ENCODE results near the gene ARHGAP6. TPM values are rescaled to one million over a fixed set of nuclear protein-coding genes. Genes with fewer than 3 reads are reported as not detected.

Gene ARHGAP6
- total and polyA plus RNA-seq, 2 of the 13 experiments (the other 11 are each of a cell fraction or from before 2014, with no cell fraction given) = 0.11 TPM; not detected in 1

DNA sequence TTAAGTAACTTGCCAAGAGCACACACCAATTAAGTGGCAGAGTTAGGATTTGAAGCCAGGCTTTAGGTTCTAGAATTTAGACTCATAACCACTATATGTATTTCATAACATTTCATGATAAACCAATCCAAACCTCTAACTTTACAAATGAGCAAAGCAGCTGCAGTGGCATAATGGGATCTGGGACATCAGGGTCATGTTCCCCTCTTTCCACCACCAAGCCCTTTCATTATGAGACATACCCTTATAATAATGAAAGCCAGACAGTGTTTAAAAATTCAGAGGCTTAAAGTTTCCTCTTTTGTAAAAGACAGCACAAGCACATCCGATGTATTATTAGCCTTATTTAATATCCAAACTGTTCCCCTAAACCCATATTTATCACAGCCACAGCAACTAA lies 400.8 kb downstream of the ARHGAP6 start (continued):
- TF ChIP-seq, protein P1, sequence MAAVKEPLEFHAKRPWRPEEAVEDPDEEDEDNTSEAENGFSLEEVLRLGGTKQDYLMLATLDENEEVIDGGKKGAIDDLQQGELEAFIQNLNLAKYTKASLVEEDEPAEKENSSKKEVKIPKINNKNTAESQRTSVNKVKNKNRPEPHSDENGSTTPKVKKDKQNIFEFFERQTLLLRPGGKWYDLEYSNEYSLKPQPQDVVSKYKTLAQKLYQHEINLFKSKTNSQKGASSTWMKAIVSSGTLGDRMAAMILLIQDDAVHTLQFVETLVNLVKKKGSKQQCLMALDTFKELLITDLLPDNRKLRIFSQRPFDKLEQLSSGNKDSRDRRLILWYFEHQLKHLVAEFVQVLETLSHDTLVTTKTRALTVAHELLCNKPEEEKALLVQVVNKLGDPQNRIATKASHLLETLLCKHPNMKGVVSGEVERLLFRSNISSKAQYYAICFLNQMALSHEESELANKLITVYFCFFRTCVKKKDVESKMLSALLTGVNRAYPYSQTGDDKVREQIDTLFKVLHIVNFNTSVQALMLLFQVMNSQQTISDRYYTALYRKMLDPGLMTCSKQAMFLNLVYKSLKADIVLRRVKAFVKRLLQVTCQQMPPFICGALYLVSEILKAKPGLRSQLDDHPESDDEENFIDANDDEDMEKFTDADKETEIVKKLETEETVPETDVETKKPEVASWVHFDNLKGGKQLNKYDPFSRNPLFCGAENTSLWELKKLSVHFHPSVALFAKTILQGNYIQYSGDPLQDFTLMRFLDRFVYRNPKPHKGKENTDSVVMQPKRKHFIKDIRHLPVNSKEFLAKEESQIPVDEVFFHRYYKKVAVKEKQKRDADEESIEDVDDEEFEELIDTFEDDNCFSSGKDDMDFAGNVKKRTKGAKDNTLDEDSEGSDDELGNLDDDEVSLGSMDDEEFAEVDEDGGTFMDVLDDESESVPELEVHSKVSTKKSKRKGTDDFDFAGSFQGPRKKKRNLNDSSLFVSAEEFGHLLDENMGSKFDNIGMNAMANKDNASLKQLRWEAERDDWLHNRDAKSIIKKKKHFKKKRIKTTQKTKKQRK (IDR thresholded peaks at IDR 0.05; ENCODE audit: low read length) = no peak
- TF ChIP-seq SATB2 (CRISPR knock-in tag; IDR thresholded peaks at IDR 0.05) = no peak
- no peak for TF ChIP-seq MZF1 (CRISPR knock-in tag; IDR thresholded peaks at IDR 0.05; ENCODE audit: borderline replicate concordance)
- no peak for TF ChIP-seq MTA3 (CRISPR knock-in tag; IDR thresholded peaks at IDR 0.05)
- TF ChIP-seq ZNF792 (CRISPR knock-in tag; IDR thresholded peaks at IDR 0.05) = no peak
- TF ChIP-seq NFKBIZ (CRISPR knock-in tag; IDR thresholded peaks at IDR 0.05) = no peak

DNA sequence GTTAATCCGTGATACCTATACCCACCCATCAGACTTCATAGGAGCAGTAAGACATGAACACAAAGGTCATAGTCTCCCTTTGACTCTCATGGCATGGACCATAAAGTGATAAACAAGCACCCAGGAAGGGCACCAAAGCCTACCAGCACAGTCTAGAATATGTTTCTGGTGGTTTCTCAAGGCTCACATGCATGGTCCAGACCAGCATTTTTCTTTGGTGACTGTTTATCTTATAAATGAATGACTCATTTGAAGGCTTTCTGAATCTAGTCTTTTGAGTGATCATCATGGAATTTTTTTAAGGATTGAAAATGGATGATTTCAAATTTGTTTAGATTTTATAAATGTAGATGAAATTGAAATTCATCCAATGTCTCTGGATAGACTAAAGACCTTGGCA lies 404.5 kb downstream of the ARHGAP6 start:
- DNase-seq (ENCODE audit: low spot score) (no peak), FAIRE-seq (no peak), ATAC-seq (no peak)
- 78% methylated on average over 1 of the region's 1 CpG for WGBS (ENCODE audit: low lambda C conversion rate)
- Histone ChIP-seq H3K9ac (ENCODE audit: insufficient read depth, low read depth, low read length) (no peak overlapping the region), H3K4me1 (ENCODE audit: insufficient read depth, low read length) (no peaks in the 10 kb centered on the region), H3K79me2 (ENCODE audit: insufficient read depth, low read length) (no peaks in the 10 kb centered on the region), H3K27ac (ENCODE audit: extremely low read length, insufficient read depth, low read length) (no peak overlapping the region), H3K27me3 (ENCODE audit: control insufficient read depth in 1 of 2, insufficient read depth in 2 of 2, low read length in 2 of 2) (no peaks in the 10 kb centered on the region), H4K20me1 (ENCODE audit: insufficient read depth, low read length) (no peaks in the 10 kb centered on the region), H3K4me3 (replicated peaks in 1 of 3; ENCODE audit: insufficient read depth in 1 of 3, low read depth in 2 of 3, low read length in 3 of 3) (no peak overlapping the region), H2AFZ (ENCODE audit: low read length) (no peak overlapping the region), H3K36me3 (replicated peaks in 1 of 2; ENCODE audit: control insufficient read depth in 1 of 2, insufficient read depth in 2 of 2, low read length in 2 of 2) (no peaks in the 10 kb centered on the region), H3K4me2 (ENCODE audit: low read depth, low read length) (no peak overlapping the region), H3K9me3 (ENCODE audit: low read length) (no peaks in the 10 kb centered on the region)
- CTCF ChIA-PET (ENCODE audit: low intra/inter-chr PET ratio, low total read pairs) = no interaction called here
- BruUV-seq (replicated peaks) = no TSS peak
- POLR2A ChIA-PET = no interaction called here
- intact Hi-C loops (cut with micrococcal nuclease; ENCODE audit: unreplicated experiment) (no loop called here), in situ Hi-C loops (cut with HindIII; ENCODE audit: extremely low pct_ligation_motif_present, low pct_unique_long_range_greater_than_20kb) (no loop called here)
- TF ChIP-seq, protein P2, sequence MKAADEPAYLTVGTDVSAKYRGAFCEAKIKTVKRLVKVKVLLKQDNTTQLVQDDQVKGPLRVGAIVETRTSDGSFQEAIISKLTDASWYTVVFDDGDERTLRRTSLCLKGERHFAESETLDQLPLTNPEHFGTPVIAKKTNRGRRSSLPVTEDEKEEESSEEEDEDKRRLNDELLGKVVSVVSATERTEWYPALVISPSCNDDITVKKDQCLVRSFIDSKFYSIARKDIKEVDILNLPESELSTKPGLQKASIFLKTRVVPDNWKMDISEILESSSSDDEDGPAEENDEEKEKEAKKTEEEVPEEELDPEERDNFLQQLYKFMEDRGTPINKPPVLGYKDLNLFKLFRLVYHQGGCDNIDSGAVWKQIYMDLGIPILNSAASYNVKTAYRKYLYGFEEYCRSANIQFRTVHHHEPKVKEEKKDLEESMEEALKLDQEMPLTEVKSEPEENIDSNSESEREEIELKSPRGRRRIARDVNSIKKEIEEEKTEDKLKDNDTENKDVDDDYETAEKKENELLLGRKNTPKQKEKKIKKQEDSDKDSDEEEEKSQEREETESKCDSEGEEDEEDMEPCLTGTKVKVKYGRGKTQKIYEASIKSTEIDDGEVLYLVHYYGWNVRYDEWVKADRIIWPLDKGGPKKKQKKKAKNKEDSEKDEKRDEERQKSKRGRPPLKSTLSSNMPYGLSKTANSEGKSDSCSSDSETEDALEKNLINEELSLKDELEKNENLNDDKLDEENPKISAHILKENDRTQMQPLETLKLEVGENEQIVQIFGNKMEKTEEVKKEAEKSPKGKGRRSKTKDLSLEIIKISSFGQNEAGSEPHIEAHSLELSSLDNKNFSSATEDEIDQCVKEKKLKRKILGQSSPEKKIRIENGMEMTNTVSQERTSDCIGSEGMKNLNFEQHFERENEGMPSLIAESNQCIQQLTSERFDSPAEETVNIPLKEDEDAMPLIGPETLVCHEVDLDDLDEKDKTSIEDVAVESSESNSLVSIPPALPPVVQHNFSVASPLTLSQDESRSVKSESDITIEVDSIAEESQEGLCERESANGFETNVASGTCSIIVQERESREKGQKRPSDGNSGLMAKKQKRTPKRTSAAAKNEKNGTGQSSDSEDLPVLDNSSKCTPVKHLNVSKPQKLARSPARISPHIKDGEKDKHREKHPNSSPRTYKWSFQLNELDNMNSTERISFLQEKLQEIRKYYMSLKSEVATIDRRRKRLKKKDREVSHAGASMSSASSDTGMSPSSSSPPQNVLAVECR (CRISPR knock-in tag; IDR thresholded peaks at IDR 0.05; ENCODE audit: borderline replicate concordance) = no peak
- no peak for TF ChIP-seq ERF (CRISPR knock-in tag; IDR thresholded peaks at IDR 0.05)
- TF ChIP-seq, protein P3, sequence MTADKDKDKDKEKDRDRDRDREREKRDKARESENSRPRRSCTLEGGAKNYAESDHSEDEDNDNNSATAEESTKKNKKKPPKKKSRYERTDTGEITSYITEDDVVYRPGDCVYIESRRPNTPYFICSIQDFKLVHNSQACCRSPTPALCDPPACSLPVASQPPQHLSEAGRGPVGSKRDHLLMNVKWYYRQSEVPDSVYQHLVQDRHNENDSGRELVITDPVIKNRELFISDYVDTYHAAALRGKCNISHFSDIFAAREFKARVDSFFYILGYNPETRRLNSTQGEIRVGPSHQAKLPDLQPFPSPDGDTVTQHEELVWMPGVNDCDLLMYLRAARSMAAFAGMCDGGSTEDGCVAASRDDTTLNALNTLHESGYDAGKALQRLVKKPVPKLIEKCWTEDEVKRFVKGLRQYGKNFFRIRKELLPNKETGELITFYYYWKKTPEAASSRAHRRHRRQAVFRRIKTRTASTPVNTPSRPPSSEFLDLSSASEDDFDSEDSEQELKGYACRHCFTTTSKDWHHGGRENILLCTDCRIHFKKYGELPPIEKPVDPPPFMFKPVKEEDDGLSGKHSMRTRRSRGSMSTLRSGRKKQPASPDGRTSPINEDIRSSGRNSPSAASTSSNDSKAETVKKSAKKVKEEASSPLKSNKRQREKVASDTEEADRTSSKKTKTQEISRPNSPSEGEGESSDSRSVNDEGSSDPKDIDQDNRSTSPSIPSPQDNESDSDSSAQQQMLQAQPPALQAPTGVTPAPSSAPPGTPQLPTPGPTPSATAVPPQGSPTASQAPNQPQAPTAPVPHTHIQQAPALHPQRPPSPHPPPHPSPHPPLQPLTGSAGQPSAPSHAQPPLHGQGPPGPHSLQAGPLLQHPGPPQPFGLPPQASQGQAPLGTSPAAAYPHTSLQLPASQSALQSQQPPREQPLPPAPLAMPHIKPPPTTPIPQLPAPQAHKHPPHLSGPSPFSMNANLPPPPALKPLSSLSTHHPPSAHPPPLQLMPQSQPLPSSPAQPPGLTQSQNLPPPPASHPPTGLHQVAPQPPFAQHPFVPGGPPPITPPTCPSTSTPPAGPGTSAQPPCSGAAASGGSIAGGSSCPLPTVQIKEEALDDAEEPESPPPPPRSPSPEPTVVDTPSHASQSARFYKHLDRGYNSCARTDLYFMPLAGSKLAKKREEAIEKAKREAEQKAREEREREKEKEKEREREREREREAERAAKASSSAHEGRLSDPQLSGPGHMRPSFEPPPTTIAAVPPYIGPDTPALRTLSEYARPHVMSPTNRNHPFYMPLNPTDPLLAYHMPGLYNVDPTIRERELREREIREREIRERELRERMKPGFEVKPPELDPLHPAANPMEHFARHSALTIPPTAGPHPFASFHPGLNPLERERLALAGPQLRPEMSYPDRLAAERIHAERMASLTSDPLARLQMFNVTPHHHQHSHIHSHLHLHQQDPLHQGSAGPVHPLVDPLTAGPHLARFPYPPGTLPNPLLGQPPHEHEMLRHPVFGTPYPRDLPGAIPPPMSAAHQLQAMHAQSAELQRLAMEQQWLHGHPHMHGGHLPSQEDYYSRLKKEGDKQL (CRISPR knock-in tag; IDR thresholded peaks at IDR 0.05; ENCODE audit: low read depth) = no peak
- TF ChIP-seq MLLT10 (CRISPR knock-in tag; IDR thresholded peaks at IDR 0.05) = no peak

Measured in HepG2 (cell line).